ENCODE measurements around the gene GGACT. TPM values are rescaled to one million over a fixed set of nuclear protein-coding genes. Genes with fewer than 3 reads are reported as not detected.
"Not testable (repeated sequence)": the region's sequence is repeated elsewhere in the genome, so short reads cannot be mapped to it uniquely, and the experiment has no call there.

GGACT gene
- total RNA-seq, 1 donor from 2014 or later: 0.40 TPM

- DNase-seq (ENCODE audit: low read depth): no peak
Observed at GRCh38 chr13:100530671-100531213, 57.8 kb downstream of the GGACT start.

GRCh38 chr13:100529666-100530377, 58.8 kb downstream of the GGACT start:
- no peak for DNase-seq (ENCODE audit: low read depth)

GRCh38 chr13:100528820-100529219, 59.8 kb downstream of the GGACT start:
- no peak for DNase-seq (ENCODE audit: low read depth)

GRCh38 chr13:100528353-100528752, 60.2 kb downstream of the GGACT start:
- DNase-seq (ENCODE audit: low read depth): no peak

- DNase-seq (ENCODE audit: low read depth): no peak
Observed at GRCh38 chr13:100527644-100528043, 60.9 kb downstream of the GGACT start.

GRCh38 chr13:100526318-100527000, 62.1 kb downstream of the GGACT start:
- DNase-seq (ENCODE audit: low read depth): no peak

GRCh38 chr13:100525453-100526317, 62.9 kb downstream of the GGACT start:
- no peak for DNase-seq (ENCODE audit: low read depth)

- not testable (repeated sequence) for DNase-seq (ENCODE audit: low read depth)
Observed at GRCh38 chr13:100524688-100525087, 63.9 kb downstream of the GGACT start.

- no peak for DNase-seq (ENCODE audit: low read depth)
Observed at GRCh38 chr13:100523981-100524386, 64.6 kb downstream of the GGACT start.

- no peak for DNase-seq (ENCODE audit: low read depth)
Observed at GRCh38 chr13:100523411-100523810, 65.2 kb downstream of the GGACT start.

GRCh38 chr13:100522618-100523309, 65.8 kb downstream of the GGACT start:
- no peak for DNase-seq (ENCODE audit: low read depth)

GRCh38 chr13:100521851-100522617, 66.6 kb downstream of the GGACT start:
- no peak for DNase-seq (ENCODE audit: low read depth)

- no peak for DNase-seq (ENCODE audit: low read depth)
Observed at GRCh38 chr13:100520936-100521850, 67.4 kb downstream of the GGACT start.

GRCh38 chr13:100519626-100520025, 69.0 kb downstream of the GGACT start:
- DNase-seq (ENCODE audit: low read depth): no peak

- no peak for DNase-seq (ENCODE audit: low read depth)
Observed at GRCh38 chr13:100518394-100519062, 70.1 kb downstream of the GGACT start.

GRCh38 chr13:100517728-100518127, 70.9 kb downstream of the GGACT start:
- no peak for DNase-seq (ENCODE audit: low read depth)

GRCh38 chr13:100517135-100517534, 71.5 kb downstream of the GGACT start:
- DNase-seq (ENCODE audit: low read depth): no peak

GRCh38 chr13:100515410-100515800, 73.2 kb downstream of the GGACT start:
- no peak for DNase-seq (ENCODE audit: low read depth)
